GM13976 (cell line): ENCODE measurements around the gene ILK.

Experiments used
- DNase-seq: peaks from one replicate; pipeline ENCODE4 v3.0.0; 2012; ENCODE audit warnings: low spot score
- in situ Hi-C: fragments of 300-500 bp; cut with MboI; formaldehyde crosslinking; loops from one replicate; pipeline ENCODE4 v1.12.0; 2022; ENCODE audit warnings: low sequenced_read_pairs, mixed read lengths, inconsistent platforms; ENCODE audit not compliant: unreplicated experiment
- TF ChIP-seq, protein P1 (sequence below): IDR thresholded peaks from 2 replicates; pipeline ENCODE4 v1.5.1; 2012; ENCODE audit warnings: borderline replicate concordance, mild to moderate bottlenecking; ENCODE audit not compliant: insufficient read depth; ENCODE audit errors: extremely low read depth, missing control alignments, control extremely low read depth

Gene ILK

DNA sequence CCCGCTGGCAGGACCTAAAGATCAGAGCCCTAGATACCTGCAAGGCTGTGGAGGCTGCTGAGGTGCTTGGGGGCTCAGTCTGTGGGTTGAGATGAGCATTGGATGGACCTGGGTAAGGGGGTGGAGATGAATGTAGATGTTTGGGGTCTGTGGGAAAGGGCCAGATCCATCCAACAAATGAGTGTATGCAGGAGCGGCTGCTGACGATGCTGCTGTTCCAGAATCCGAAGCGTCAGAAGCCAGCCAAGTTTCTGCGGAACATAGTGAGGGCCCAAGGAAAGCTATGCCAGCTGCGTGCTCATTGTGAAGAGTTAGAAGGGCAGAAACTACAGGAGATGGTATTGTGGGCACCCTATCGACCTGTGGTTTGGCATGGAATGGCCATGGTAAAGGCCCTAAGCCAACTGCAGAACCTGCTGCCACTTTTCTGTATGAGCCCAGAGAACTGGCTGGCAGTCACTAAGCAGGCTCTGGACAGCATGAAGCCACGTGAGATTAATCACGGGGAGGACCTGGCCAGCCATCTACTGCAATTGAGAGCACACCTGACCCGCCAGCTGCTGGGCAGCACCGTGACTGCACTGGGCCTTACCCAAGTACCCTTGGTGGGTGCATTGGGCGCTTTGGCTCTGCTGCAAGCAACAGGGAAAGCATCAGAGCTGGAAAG is 36.7 kb upstream of the ILK start:
- in situ Hi-C loops = no loop called here
- TF ChIP-seq, protein P1, sequence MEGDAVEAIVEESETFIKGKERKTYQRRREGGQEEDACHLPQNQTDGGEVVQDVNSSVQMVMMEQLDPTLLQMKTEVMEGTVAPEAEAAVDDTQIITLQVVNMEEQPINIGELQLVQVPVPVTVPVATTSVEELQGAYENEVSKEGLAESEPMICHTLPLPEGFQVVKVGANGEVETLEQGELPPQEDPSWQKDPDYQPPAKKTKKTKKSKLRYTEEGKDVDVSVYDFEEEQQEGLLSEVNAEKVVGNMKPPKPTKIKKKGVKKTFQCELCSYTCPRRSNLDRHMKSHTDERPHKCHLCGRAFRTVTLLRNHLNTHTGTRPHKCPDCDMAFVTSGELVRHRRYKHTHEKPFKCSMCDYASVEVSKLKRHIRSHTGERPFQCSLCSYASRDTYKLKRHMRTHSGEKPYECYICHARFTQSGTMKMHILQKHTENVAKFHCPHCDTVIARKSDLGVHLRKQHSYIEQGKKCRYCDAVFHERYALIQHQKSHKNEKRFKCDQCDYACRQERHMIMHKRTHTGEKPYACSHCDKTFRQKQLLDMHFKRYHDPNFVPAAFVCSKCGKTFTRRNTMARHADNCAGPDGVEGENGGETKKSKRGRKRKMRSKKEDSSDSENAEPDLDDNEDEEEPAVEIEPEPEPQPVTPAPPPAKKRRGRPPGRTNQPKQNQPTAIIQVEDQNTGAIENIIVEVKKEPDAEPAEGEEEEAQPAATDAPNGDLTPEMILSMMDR = no peak
- no peak for DNase-seq

DNA sequence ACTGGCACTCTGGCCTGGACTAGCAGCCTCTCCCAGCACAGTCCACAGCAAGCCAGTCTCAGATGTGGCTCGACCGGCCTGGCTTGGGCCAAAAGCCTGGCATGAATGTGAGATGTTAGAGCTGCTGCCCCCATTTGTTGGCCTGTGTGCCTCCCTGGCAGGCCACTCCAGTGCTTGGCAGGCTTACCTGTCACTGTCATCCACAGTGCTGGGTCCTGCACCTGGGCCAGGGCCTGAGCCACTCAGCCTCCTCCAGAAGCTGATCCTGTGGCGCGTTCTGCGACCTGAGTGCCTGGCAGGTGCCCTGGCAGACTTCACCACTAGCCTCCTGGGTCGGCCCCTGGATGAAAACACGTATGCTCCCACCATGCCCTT is 36.2 kb upstream of the ILK start:
- TF ChIP-seq, protein P1 = no peak
- in situ Hi-C loops = no loop called here
- DNase-seq = no peak

DNA sequence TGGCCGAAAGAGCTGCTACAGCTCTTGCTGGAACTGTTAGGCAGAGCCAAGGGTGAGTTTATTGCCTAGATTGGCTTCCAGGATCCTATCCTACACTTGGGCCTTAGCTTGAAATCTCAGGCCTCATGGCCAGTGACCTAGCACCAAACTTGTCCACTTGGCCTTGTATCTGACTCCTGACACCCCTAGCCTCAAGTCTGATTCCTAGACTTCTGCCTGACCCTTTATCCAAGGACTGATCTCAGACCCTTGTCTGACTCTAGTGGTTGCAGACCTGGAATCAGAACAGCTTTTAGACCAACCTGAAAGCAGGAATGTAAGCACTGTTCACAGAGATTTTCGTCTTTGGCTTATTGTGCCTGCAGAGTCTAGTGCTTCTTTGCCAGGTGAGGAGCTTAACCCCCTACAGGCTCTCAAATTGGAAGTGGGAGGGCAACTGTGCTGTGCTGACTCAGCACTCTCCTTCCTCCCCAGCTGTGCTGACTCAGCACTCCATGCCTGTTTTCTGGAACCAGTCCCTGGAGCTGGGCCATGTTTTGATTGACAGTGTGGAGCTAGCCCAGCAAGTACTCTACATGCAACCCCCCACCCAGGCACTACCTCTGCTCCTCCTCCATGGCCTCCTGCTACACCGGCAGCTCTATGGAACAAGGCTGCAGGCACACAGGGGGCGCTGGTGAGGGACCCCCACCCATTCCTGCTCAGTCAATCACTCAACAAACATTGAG is 35.2 kb upstream of the ILK start:
- in situ Hi-C loops = no loop called here
- DNase-seq = no peak
- TF ChIP-seq, protein P1 = no peak

DNA sequence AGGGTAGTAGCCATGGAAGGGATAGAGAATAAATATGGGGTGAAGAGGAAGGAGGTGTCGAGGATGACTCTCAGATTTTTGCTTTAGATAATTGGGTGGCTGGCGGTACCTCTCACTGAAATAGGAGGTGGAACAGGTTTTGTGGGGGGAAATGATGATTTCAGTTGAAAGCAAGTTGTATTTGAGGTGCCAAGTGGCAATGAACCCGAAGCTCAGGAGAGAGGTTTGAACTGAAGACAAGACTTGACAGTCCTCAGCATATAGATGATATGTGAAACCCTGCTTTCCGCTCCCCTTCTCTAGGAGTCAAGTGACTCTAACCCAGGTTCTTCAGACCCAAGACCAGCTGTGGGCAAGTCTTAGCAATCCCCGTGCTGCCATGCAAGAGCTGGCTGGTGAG is 33.9 kb upstream of the ILK start:
- DNase-seq = no peak
- in situ Hi-C loops = no loop called here
- TF ChIP-seq, protein P1 = no peak

DNA sequence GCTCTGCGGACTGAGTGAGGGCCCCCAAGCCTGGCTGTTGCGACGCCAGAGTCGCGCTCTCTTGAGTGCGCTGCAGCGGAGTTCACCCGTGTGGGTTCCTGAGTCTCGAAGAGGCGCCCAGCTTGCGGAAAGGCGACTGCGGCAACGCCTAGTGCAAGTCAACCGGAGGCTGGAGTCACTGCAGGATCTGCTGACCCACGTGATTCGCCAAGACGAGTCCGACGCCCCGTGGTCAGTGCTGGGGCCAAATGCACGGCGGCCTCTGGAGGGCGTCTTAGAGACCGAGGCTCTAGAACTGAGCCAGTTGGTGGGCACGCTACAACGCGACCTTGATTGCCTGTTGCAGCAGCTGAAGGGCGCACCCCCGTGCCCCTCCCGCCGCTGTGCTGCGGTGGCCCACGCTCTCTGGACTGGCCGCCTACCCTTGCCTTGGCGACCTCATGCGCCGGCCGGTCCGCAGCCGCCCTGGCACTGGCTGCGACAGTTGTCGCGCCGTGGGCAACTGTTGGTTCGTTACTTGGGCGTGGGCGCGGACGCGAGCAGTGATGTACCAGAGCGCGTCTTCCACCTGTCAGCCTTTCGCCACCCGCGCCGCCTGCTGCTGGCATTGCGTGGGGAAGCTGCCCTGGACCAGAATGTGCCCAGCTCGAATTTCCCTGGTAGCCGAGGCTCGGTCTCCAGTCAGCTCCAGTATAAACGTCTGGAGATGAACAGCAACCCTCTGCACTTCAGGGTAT is 32.7 kb upstream of the ILK start:
- TF ChIP-seq, protein P1 = no peak
- no peak for DNase-seq
- in situ Hi-C loops = no loop called here

DNA sequence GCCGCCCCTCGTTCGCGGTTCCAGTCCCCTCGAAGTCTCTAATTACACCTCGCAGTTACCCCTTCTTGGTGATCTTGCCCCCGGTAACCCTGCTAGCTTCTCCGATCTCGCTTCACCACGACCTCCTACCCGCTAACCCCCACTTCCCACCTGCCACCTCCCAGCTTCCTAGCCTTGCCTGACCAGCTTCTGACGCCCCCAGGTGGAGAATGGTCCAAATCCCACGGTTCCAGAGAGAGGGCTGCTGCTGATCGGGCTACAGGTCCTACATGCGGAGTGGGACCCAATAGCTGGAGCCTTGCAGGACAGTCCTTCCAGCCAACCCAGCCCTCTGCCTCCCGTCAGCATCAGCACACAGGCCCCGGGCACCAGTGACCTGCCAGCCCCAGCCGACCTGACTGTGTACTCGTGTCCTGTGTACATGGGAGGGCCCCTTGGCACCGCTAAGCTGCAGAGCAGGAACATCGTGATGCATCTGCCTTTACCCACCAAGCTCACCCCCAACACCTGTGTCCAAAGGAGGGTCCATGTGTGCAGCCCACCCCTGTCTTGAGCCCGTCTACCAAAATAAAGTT is 32.1 kb upstream of the ILK start:
- TF ChIP-seq, protein P1 = no peak
- no peak for DNase-seq
- in situ Hi-C loops = no loop called here
